Activated CD8-positive, alpha-beta memory T cell treated with anti-CD3 and anti-CD28 coated beads for 4 hours (primary cell): ENCODE data around the gene ARPIN.
"Not testable (repeated sequence)": the region's sequence is repeated elsewhere in the genome, so short reads cannot be mapped to it uniquely, and the experiment has no call there.

Experiments used
- DNase-seq, 2 donors: peaks; one replicate each; pipeline ENCODE4 v3.0.0-alpha.2; 2020; ENCODE audit warnings: low read depth in 2 of 2

Gene ARPIN

GRCh38 chr15:89912674-89913396 lies at the start of gene ARPIN:
ARPIN (minus strand) TSS chr15:89912952; CDS start chr15:89912835, 117 bp downstream.
- DNase-seq: no peak

- no peak for DNase-seq
Observed at GRCh38 chr15:89958107-89958805, 45.5 kb upstream of the ARPIN start.

GRCh38 chr15:89955449-89955998 lies 42.8 kb upstream of the ARPIN start:
- not testable (repeated sequence) for DNase-seq

- no peak for DNase-seq
Observed at GRCh38 chr15:89954541-89954940, 41.8 kb upstream of the ARPIN start.

- DNase-seq: no peak
Observed at GRCh38 chr15:89948796-89949195, 36.0 kb upstream of the ARPIN start.

DNA sequence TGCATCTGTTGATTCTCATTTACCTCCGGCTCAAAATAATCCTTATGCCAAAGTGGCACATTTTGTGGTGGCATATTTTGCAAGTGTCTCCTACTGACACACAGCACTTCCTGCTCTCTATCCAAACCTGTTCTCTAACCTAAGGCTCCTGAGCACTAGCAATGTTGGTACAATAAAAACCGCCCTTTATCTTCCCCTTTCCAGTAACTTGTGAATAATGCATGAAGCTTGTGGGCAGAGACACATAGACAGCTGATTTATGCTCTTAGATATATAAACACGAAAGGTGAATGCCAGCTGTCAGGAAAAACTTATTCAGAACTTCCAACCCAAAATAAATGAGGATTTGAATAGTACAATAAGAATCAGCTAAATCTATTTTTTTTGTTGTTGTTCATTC lies 34.6 kb upstream of the ARPIN start:
- no peak for DNase-seq

- no peak for DNase-seq
Observed at GRCh38 chr15:89946681-89947299, 34.0 kb upstream of the ARPIN start.

GRCh38 chr15:89943721-89944120 lies 31.0 kb upstream of the ARPIN start:
- DNase-seq: not testable (repeated sequence)

- DNase-seq: no peak
Observed at GRCh38 chr15:89939910-89940309, 27.2 kb upstream of the ARPIN start.

GRCh38 chr15:89939377-89939776 lies 26.6 kb upstream of the ARPIN start:
- DNase-seq: not testable (repeated sequence)

GRCh38 chr15:89937365-89938350 lies 24.9 kb upstream of the ARPIN start:
- no peak for DNase-seq

- DNase-seq: no peak
Observed at GRCh38 chr15:89936786-89937265, 24.1 kb upstream of the ARPIN start.

DNA sequence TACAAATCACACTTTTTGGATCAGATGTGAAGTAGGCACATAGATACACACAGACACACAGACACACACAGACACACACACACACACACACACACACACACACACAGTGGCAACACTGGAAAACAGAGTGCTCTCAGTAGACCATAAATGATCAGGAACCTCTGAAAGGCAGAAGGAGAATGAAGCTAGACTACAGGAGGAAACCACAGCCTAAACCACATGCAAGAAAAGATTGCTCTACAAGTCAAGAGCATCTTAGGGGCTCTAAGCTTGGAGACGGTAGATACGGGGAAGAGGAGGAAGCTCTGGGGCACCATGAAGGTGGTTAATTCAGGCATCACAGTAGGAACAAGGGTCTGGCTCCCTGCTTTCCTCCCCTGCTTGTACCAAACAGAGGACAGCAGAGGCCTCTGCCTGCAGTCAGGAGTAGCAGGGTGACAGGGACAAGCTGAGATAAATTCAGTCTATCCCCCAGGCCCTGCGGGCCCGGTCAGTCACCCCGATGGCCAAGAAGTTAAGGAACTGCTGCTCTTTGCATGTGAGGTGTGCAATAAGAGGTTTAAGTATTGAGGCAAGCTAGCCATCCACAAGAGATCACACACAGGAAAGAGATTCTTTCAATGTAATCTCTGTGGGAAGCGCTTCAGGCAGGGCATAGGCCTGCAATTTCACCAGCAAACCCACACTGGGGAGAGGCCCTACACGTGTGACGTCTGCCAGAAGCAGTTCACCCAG lies 23.5 kb upstream of the ARPIN start:
- DNase-seq: no peak

GRCh38 chr15:89932880-89933279 lies 20.1 kb upstream of the ARPIN start:
- no peak for DNase-seq

- DNase-seq: no peak
Observed at GRCh38 chr15:89928421-89928820, 15.7 kb upstream of the ARPIN start.

DNA sequence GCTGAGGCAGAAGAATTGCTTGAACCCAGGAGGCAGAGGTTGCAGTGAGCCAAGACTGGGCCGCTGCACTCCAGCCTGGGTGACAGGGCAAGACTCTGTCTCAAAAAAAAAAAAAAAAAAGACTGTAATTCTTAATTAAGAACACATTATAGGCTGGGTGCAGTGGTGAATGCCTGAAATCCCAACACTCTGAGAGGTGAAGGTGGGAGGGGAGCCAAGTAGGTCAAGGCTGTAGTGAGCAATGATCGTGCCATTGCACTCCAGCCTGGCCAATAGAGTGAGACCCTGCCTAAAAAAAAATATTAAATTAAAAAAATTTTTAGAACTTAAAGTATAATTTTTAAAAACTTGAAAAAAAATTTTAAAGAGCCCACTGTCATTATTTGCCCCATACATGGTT lies 13.4 kb upstream of the ARPIN start:
- no peak for DNase-seq

DNA sequence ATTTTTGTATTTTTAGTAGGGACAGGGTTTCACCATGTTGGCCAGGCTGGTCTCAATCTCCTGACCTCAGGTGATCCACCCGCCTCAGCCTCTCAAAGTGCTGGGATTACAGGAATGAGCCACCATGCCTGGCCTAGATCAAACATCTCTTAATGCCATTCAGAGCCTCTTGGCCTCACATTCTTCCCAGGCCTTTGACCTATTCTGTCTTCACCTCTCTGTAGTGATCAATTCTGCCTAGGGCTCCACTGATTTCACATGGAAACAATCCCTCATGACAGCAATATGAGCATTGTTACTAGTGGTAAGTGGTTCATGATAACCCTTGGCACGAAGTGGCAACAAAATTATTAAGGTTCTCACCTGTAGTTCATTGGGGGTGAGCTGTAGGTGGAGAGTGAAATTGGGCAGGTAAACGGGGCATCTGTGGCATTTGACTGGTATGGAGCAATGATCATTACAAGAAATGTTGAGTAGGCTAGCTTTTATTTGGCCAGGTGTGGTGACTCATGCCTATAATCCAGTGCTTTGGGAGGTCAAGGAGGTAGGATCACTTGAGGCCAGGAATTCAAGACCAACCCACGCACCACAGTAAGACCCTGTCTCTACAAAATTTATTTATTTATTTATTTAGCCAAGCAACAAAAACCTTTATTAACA lies 4.8 kb upstream of the ARPIN start:
- no peak for DNase-seq

DNA sequence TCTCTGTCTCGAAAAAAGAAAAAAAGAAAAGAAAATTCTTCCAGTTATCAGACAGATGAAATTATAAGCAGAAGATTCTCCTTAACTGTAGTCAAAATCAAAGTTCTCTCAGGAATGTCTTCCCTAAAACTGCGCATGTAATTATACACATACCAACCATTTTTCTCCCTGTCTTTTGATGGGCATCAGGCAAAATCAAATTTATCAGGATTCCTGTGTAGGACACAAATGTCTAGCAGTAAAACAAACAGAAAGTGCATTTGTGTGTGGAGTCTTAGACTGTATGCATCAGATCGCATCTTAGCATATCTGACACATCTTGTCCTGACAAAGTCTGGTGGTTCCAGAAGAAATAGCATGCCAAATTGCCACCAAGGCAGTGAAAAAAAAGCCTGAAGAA lies 3.9 kb upstream of the ARPIN start:
- no peak for DNase-seq

GRCh38 chr15:89912145-89912673 lies 543 bp downstream of the ARPIN start:
- DNase-seq: no peak
